Mucosa of descending colon (tissue), 3 donors: ENCODE data around the gene SOD3. TPM values are rescaled to one million over a fixed set of nuclear protein-coding genes. Genes with fewer than 3 reads are reported as not detected.

Experiments used
- total RNA-seq, 3 donors: library from RNA; stranded (reverse); fragmentation: NEBNext Ultra II Directional in 2 of 3; extraction: Animal tissue kit (Norgen Biotek cat#: 25700) in 2 of 3; gene quantifications; one replicate each; pipeline versions ENCODE4 v1.2.1 to v1.2.4, GENCODE V29; 2021 to 2023
- donor health status: DM: no; HTN: no; CAD: no; lungs with moderate emphysema.
- donor health status: DM: no; HTN: no; CAD: no.
- donor health status: DM: no; HTN: yes; CAD: no.

SOD3 gene
- total RNA-seq, 3 donors from 2014 or later, result 18.0 to 33.0 (median 25.6) TPM

Other genes starting within 250 kb of the SOD3 start
- 100 to 1,000 TPM; 118 to 136 (median 135) TPM for gene DHX15, start 211.0 kb upstream of the SOD3 start, total RNA-seq
- gene CCDC149, start 117.5 kb downstream of the SOD3 start, total RNA-seq, result 10 to 100 TPM; 14.1 to 23.7 (median 14.2) TPM
- gene LGI2, start 235.4 kb downstream of the SOD3 start, total RNA-seq, result 1 to 10 TPM in 1 of 3 donors, under 1 TPM in 2; 0.43 to 2.5 (median 0.53) TPM